Breast epithelium (tissue), 3 donors: ENCODE data around the gene NXN.

ENCODE experiments used
- POLR2A ChIP-seq: fragments of 450-650 bp; IDR thresholded peaks from one replicate; pipeline ENCODE4 v1.6.1; 2016; ENCODE audit warnings: antibody characterized with exemption, mild to moderate bottlenecking, moderate library complexity
- TF ChIP-seq, protein P1 (sequence below), 3 donors: fragments of 450-650 bp; IDR thresholded peaks; one replicate each; pipeline ENCODE4 v1.5.1; 2016 to 2017; ENCODE audit warnings: antibody characterized with exemption in 3 of 3, mild to moderate bottlenecking in 3 of 3, moderate library complexity in 3 of 3

DNA sequence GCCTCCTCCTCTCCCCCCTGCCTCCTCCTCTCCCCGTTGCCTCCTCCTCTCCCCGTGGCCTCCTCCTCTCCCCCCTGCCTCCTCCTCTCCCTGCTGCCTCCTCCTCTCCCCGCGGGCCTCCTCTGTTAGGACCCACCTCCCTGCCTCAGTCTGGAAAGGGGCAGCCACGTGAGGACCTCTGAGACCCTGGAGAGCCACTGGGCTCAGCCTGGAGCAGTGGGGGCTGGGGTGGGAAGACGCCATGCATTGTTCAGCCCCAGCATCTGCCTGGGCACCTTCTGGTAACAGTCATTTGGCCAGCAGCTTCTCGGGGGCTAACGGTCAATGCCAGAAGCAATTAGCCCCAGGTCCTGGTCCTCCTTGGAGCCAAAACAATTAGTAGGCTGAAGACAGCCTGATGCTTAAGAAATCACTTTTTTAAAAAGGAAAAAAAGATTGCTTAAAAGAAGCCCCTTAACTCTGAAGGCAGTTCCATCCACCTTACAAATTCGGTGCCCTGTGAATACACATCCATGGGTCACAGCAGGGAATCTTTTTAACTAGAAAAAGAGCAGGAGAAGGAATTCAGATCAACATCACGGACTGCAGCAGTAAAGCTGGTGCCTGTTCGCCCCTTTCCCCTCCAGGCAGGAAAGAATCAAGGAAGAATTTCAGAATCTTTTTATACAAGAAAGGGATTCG, 29.8 kb downstream of the NXN start:
- TF ChIP-seq, protein P1, sequence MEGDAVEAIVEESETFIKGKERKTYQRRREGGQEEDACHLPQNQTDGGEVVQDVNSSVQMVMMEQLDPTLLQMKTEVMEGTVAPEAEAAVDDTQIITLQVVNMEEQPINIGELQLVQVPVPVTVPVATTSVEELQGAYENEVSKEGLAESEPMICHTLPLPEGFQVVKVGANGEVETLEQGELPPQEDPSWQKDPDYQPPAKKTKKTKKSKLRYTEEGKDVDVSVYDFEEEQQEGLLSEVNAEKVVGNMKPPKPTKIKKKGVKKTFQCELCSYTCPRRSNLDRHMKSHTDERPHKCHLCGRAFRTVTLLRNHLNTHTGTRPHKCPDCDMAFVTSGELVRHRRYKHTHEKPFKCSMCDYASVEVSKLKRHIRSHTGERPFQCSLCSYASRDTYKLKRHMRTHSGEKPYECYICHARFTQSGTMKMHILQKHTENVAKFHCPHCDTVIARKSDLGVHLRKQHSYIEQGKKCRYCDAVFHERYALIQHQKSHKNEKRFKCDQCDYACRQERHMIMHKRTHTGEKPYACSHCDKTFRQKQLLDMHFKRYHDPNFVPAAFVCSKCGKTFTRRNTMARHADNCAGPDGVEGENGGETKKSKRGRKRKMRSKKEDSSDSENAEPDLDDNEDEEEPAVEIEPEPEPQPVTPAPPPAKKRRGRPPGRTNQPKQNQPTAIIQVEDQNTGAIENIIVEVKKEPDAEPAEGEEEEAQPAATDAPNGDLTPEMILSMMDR (IDR thresholded peaks at IDR 0.05), result no peak
- TF ChIP-seq POLR2A, result no peak
